HFFc6 (cell line): ENCODE measurements around the gene CACNA1D. TPM values are rescaled to one million over a fixed set of nuclear protein-coding genes. Genes with fewer than 3 reads are reported as not detected.
A peak's percentile ranks its signal among the peaks of the same experiment; 100 is the strongest.

Source experiments
- DNase-seq: peaks from one replicate; pipeline ENCODE4 v3.0.0-alpha.2; 2018
- H3K27ac Mint-ChIP-seq: 2 replicates; pipeline ENCODE4 v1.8.0; 2020; ENCODE audit warnings: mild to moderate bottlenecking, mixed read lengths
- H3K27me3 Mint-ChIP-seq: 2 replicates; pipeline ENCODE4 v1.8.0; 2021; ENCODE audit warnings: mild to moderate bottlenecking, moderate library complexity, mixed read lengths; ENCODE audit not compliant: insufficient read depth
- H3K36me3 Mint-ChIP-seq: 2 replicates; pipeline ENCODE4 v1.8.0; 2021; ENCODE audit warnings: low read depth, mixed read lengths
- H3K4me1 Mint-ChIP-seq: 2 replicates; pipeline ENCODE4 v1.8.0; 2020; ENCODE audit warnings: low read depth, mixed read lengths
- H3K4me3 Mint-ChIP-seq: 2 replicates; pipeline ENCODE4 v1.8.0; 2020; ENCODE audit warnings: mild to moderate bottlenecking, moderate library complexity, mixed read lengths
- H3K9me3 Mint-ChIP-seq: 2 replicates; pipeline ENCODE4 v1.8.0; 2020; ENCODE audit warnings: mild to moderate bottlenecking, mixed read lengths
- CTCF ChIP-seq: fragments of 200-600 bp; sonication (generic); IDR thresholded peaks from 2 replicates; pipeline ENCODE4 v1.5.0; 2021; ENCODE audit warnings: antibody characterized with exemption, mild to moderate bottlenecking
- total RNA-seq, 6 experiments: library from RNA; stranded (reverse); fragmentation: NEBNext Ultra II Directional; extraction: Animal tissue kit (Norgen Biotek cat#: 25700); gene quantifications; 2 replicates in 1 of 6; 3 replicates in 5 of 6; pipeline ENCODE4 v1.2.3, GENCODE V29; 2021

The CACNA1D gene
- total RNA-seq, 6 experiments from 2014 or later, result 0.09 TPM; not detected in 5

- DNase-seq, result no peak
- Mint-ChIP-seq H3K4me1 (no peaks in the 10 kb centered on the region), H3K27ac (no peak overlapping the region), H3K27me3 (peaks cover 26% of the 10 kb centered on the region), H3K36me3 (no peaks in the 10 kb centered on the region), H3K4me3 (no peak overlapping the region), H3K9me3 (no peaks in the 10 kb centered on the region)
- no peak for TF ChIP-seq CTCF
Measured at GRCh38 chr3:53491276-53491675, 3.1 kb upstream of the CACNA1D start.

GRCh38 chr3:53493595-53493962 is 832 bp upstream of the CACNA1D start:
- Mint-ChIP-seq H3K4me1 (no peaks in the 10 kb centered on the region), H3K27me3 (peaks cover 34% of the 10 kb centered on the region), H3K4me3 (peak overlapping the region; percentile 29; the same call in 1 of the 2 replicates), H3K9me3 (no peaks in the 10 kb centered on the region), H3K36me3 (no peaks in the 10 kb centered on the region), H3K27ac (no peak overlapping the region)
- no peak for DNase-seq
- no peak for TF ChIP-seq CTCF

GRCh38 chr3:53495146-53495519 is 722 bp downstream of the CACNA1D start:
- TF ChIP-seq CTCF, result no peak
- Mint-ChIP-seq H3K36me3 (no peaks in the 10 kb centered on the region), H3K4me1 (no peaks in the 10 kb centered on the region), H3K27me3 (peaks cover 29% of the 10 kb centered on the region), H3K4me3 (no peak overlapping the region), H3K27ac (no peak overlapping the region), H3K9me3 (no peaks in the 10 kb centered on the region)
- DNase-seq, result no peak

GRCh38 chr3:53495520-53496391 is 1.3 kb downstream of the CACNA1D start:
- Mint-ChIP-seq H3K27me3 (peaks cover 29% of the 10 kb centered on the region), H3K9me3 (no peaks in the 10 kb centered on the region), H3K27ac (no peak overlapping the region), H3K4me3 (no peak overlapping the region), H3K36me3 (no peaks in the 10 kb centered on the region), H3K4me1 (no peaks in the 10 kb centered on the region)
- DNase-seq, result no peak
- no peak for TF ChIP-seq CTCF

GRCh38 chr3:53496392-53496670 is 1.9 kb downstream of the CACNA1D start:
- no peaks in the 10 kb centered on the region for H3K36me3 Mint-ChIP-seq
- no peaks in the 10 kb centered on the region for H3K4me1 Mint-ChIP-seq
- H3K9me3 Mint-ChIP-seq, result no peaks in the 10 kb centered on the region
- TF ChIP-seq CTCF, result no peak
- no peak for DNase-seq
- no peak overlapping the region for H3K27ac Mint-ChIP-seq
- no peak overlapping the region for H3K4me3 Mint-ChIP-seq
- H3K27me3 Mint-ChIP-seq, result peaks cover 29% of the 10 kb centered on the region
